IMR-90 (cell line): Measurements from ENCODE around the gene CNTNAP1. TPM values are rescaled to one million over a fixed set of nuclear protein-coding genes. Genes with fewer than 3 reads are reported as not detected.

Experiments
- ATAC-seq: fragments of 200-7000 bp; cut with Tn5 transposase; 2 replicates; pipeline ENCODE4 v1.9.1; 2020; ENCODE audit warnings: low read depth, mild to moderate bottlenecking, moderate library complexity
- BruUV-seq: library from RNA; stranded (reverse); fragments of 400-500 nt; replicated peaks from 2 replicates; lab custom pipeline; 2021; lab: Mats Ljungman, UMichigan
- CTCF ChIA-PET: fragments of 300-600 bp; formaldehyde crosslinking; extraction: SDS; loops from one replicate; lab custom pipeline; 2021; ENCODE audit warnings: antibody characterized with exemption; lab: Yijun Ruan, JAX
- POLR2A ChIA-PET: fragments of 300-600 bp; sonication (Branson Sonifier 250); formaldehyde crosslinking; loops from one replicate; lab custom pipeline; 2022; ENCODE audit warnings: antibody characterized with exemption; ENCODE audit not compliant: unreplicated experiment; lab: Charles Lee
- DNase-seq: peaks from one replicate; pipeline ENCODE4 v3.0.0; 2013
- H2AFZ ChIP-seq: replicated peaks from 2 replicates; pipeline ENCODE3; 2013; ENCODE audit warnings: low read length, mild to moderate bottlenecking; ENCODE audit not compliant: poor library complexity
- H2AK5ac ChIP-seq: 2 replicates; pipeline ENCODE4 v1.6.1; 2013; ENCODE audit warnings: low read depth, low read length, inconsistent platforms
- H2AK9ac ChIP-seq: replicated peaks from 2 replicates; pipeline ENCODE3; 2013; ENCODE audit warnings: mild to moderate bottlenecking, low read depth, low read length, moderate library complexity; ENCODE audit not compliant: poor library complexity
- H2BK120ac ChIP-seq: 2 replicates; pipeline ENCODE4 v1.6.1; 2013; ENCODE audit warnings: low read depth, low read length, inconsistent platforms
- H2BK15ac ChIP-seq: 3 replicates; pipeline ENCODE4 v1.6.1; 2013; ENCODE audit warnings: low read depth, low read length, inconsistent platforms
- H2BK20ac ChIP-seq: 2 replicates; pipeline ENCODE4 v1.6.1; 2013; ENCODE audit warnings: low read depth, mild to moderate bottlenecking, inconsistent platforms, low read length, moderate library complexity
- H2BK5ac ChIP-seq: 2 replicates; pipeline ENCODE4 v1.6.1; 2013; ENCODE audit warnings: mild to moderate bottlenecking, low read depth, low read length, inconsistent platforms; ENCODE audit not compliant: poor library complexity, severe bottlenecking
- H3K14ac ChIP-seq: replicated peaks from 2 replicates; pipeline ENCODE4 v1.6.1; 2013; ENCODE audit warnings: low read depth, low read length, inconsistent platforms
- H3K18ac ChIP-seq: 2 replicates; pipeline ENCODE4 v1.6.1; 2013; ENCODE audit warnings: low read depth, low read length, control low read depth
- H3K23ac ChIP-seq: 2 replicates; pipeline ENCODE4 v1.6.1; 2013; ENCODE audit warnings: low read depth, low read length, inconsistent platforms
- H3K27ac ChIP-seq: 2 replicates; pipeline ENCODE4 v1.5.1; 2013; ENCODE audit warnings: mild to moderate bottlenecking, control low read depth, low read length; ENCODE audit not compliant: insufficient read depth
- H3K27me3 ChIP-seq: 2 replicates; pipeline ENCODE4 v1.6.1; 2013; ENCODE audit warnings: low read length; ENCODE audit not compliant: control insufficient read depth, insufficient read depth
- H3K36me3 ChIP-seq: 2 replicates; pipeline ENCODE4 v1.6.1; 2013; ENCODE audit warnings: low read length, mixed read lengths; ENCODE audit not compliant: control insufficient read depth, insufficient read depth
- H3K4ac ChIP-seq: 2 replicates; pipeline ENCODE4 v1.6.1; 2013; ENCODE audit warnings: low read depth, low read length, inconsistent platforms
- H3K4me1 ChIP-seq: 2 replicates; pipeline ENCODE4 v1.6.1; 2013; ENCODE audit warnings: low read length, mixed read lengths; ENCODE audit not compliant: control insufficient read depth, insufficient read depth
- H3K4me2 ChIP-seq: 2 replicates; pipeline ENCODE4 v1.6.1; 2013; ENCODE audit warnings: low read depth, mild to moderate bottlenecking, control low read depth, low read length, moderate library complexity
- H3K4me3 ChIP-seq: 2 replicates; pipeline ENCODE4 v1.5.1; 2013; ENCODE audit warnings: low read depth, mild to moderate bottlenecking, control low read depth, low read length, moderate library complexity; ENCODE audit not compliant: insufficient read depth
- H3K56ac ChIP-seq: 2 replicates; pipeline ENCODE4 v1.6.1; 2013; ENCODE audit warnings: low read length, inconsistent platforms; ENCODE audit not compliant: insufficient read depth; ENCODE audit errors: extremely low read depth
- H3K79me1 ChIP-seq, 2 experiments: 2 replicates each; pipeline ENCODE4 v1.6.1; 2013; ENCODE audit warnings: low read length in 2 of 2, inconsistent platforms in 1 of 2, low read depth in 1 of 2
- H3K9ac ChIP-seq: 2 replicates; pipeline ENCODE4 v1.6.1; 2013; ENCODE audit warnings: low read depth, low read length, control low read depth
- H3K9me1 ChIP-seq: 2 replicates; pipeline ENCODE4 v1.6.1; 2013; ENCODE audit warnings: low read length, inconsistent platforms; ENCODE audit not compliant: insufficient read depth
- H3K9me3 ChIP-seq: 2 replicates; pipeline ENCODE4 v1.6.1; 2013; ENCODE audit warnings: low read length; ENCODE audit not compliant: control insufficient read depth, insufficient read depth
- H4K20me1 ChIP-seq: 2 replicates; pipeline ENCODE4 v1.6.1; 2013; ENCODE audit warnings: low read length, inconsistent platforms; ENCODE audit not compliant: insufficient read depth
- H4K5ac ChIP-seq: 2 replicates; pipeline ENCODE4 v1.6.1; 2013; ENCODE audit warnings: mild to moderate bottlenecking, low read depth, low read length, control low read depth
- H4K8ac ChIP-seq, 2 experiments: 2 replicates each; pipeline ENCODE4 v1.6.1; 2013; ENCODE audit warnings: low read depth in 2 of 2, low read length in 2 of 2, control low read depth in 1 of 2, inconsistent platforms in 1 of 2
- H4K91ac ChIP-seq: 2 replicates; pipeline ENCODE4 v1.6.1; 2013; ENCODE audit warnings: low read depth, low read length, inconsistent platforms; ENCODE audit not compliant: insufficient read depth
- BHLHE40 ChIP-seq: fragments of 150-350 bp; IDR thresholded peaks from 2 replicates; pipeline ENCODE4 v1.6.1; 2016; ENCODE audit warnings: mild to moderate bottlenecking, low read depth, low read length
- CEBPB ChIP-seq: IDR thresholded peaks from 2 replicates; pipeline ENCODE4 v1.6.1; 2012; ENCODE audit warnings: low read depth, low read length, improper control_type of control experiment
- CHD1 ChIP-seq: IDR thresholded peaks from 2 replicates; pipeline ENCODE4 v1.6.1; 2012; ENCODE audit warnings: low read depth, low read length, improper control_type of control experiment
- CTCF ChIP-seq: conservative IDR thresholded peaks from 2 replicates; pipeline ENCODE4 v1.5.1; 2012; ENCODE audit warnings: mild to moderate bottlenecking, low read depth, low read length, improper control_type of control experiment
- ELK1 ChIP-seq: fragments of 150-350 bp; IDR thresholded peaks from 2 replicates; pipeline ENCODE4 v1.6.1; 2016; ENCODE audit warnings: low read depth, mild to moderate bottlenecking, low read length, moderate library complexity, borderline replicate concordance
- FOS ChIP-seq: fragments of 150-350 bp; IDR thresholded peaks from 2 replicates; pipeline ENCODE4 v1.6.1; 2016; ENCODE audit warnings: low read depth, low read length
- MAFK ChIP-seq: IDR thresholded peaks from 2 replicates; pipeline ENCODE4 v1.6.1; 2012; ENCODE audit warnings: low read depth, low read length, improper control_type of control experiment
- MAZ ChIP-seq: IDR thresholded peaks from 2 replicates; pipeline ENCODE4 v1.6.1; 2012; ENCODE audit warnings: low read depth, mild to moderate bottlenecking, low read length, improper control_type of control experiment, moderate library complexity, borderline replicate concordance
- MXI1 ChIP-seq: IDR thresholded peaks from 2 replicates; pipeline ENCODE4 v1.6.1; 2012; ENCODE audit warnings: low read depth, mild to moderate bottlenecking, low read length, moderate library complexity, borderline replicate concordance
- NFE2L2 ChIP-seq: fragments of 150-350 bp; IDR thresholded peaks from 2 replicates; pipeline ENCODE4 v1.6.1; 2016; ENCODE audit warnings: low read depth, mild to moderate bottlenecking, low read length
- POLR2A ChIP-seq: IDR thresholded peaks from 2 replicates; pipeline ENCODE4 v1.6.1; 2012; ENCODE audit warnings: mild to moderate bottlenecking, low read depth, low read length
- RAD21 ChIP-seq: IDR thresholded peaks from 2 replicates; pipeline ENCODE4 v1.6.1; 2012; ENCODE audit warnings: low read length, improper control_type of control experiment
- RCOR1 ChIP-seq: IDR thresholded peaks from 2 replicates; pipeline ENCODE4 v1.6.1; 2012; ENCODE audit warnings: mild to moderate bottlenecking, low read length, improper control_type of control experiment; ENCODE audit not compliant: insufficient replicate concordance
- RFX5 ChIP-seq: IDR thresholded peaks from 2 replicates; pipeline ENCODE4 v1.8.0; 2012; ENCODE audit warnings: low read depth, mild to moderate bottlenecking, low read length, moderate library complexity
- SMC3 ChIP-seq: fragments of 150-350 bp; IDR thresholded peaks from 2 replicates; pipeline ENCODE4 v1.6.1; 2016; ENCODE audit warnings: low read depth, mild to moderate bottlenecking, antibody characterized with exemption, low read length, moderate library complexity
- USF2 ChIP-seq: fragments of 150-350 bp; IDR thresholded peaks from 2 replicates; pipeline ENCODE4 v1.6.1; 2017; ENCODE audit warnings: mild to moderate bottlenecking, antibody characterized with exemption, low read length, low read depth
- WGBS, 2 experiments: methylation state at CpG; one replicate each; pipeline versions ENCODE4 v1.1.5 to v1.1.7; 2013; ENCODE audit warnings: missing lambda C conversion rate in 2 of 2; ENCODE audit not compliant: insufficient read length in 1 of 2; ENCODE audit errors: extremely low coverage in 2 of 2; 5-methylcytosine and 5-hydroxymethylcytosine counted together
- dilution Hi-C: fragments of 300-500 bp; cut with HindIII; formaldehyde crosslinking; loops from one replicate; pipeline ENCODE4 v1.14.3; 2018; ENCODE audit warnings: low sequenced_read_pairs; ENCODE audit not compliant: unreplicated experiment
- in situ Hi-C: fragments of 300-500 bp; cut with MboI; formaldehyde crosslinking; loops from 3 replicates; pipeline ENCODE4 v1.14.3; 2019; ENCODE audit warnings: low sequenced_read_pairs, inconsistent platforms, mixed read lengths
- intact Hi-C: fragments of 100-400 bp; cut with micrococcal nuclease; formaldehyde crosslinking; loops from 2 replicates; pipeline ENCODE4 v1.10.0; 2022
- polyA plus RNA-seq, 3 experiments: library from polyadenylated mRNA; depleted of rRNA; stranded (reverse); fragments of >200 nt; gene quantifications; 2 replicates each; pipeline ENCODE4 v1.2.3, GENCODE V29; 2012; ENCODE audit warnings: low replicate concordance in 1 of 3
- total RNA-seq: library from RNA; depleted of rRNA; stranded (reverse); fragments of >200 nt; gene quantifications from 2 replicates; pipeline ENCODE4 v1.2.3, GENCODE V29; 2012

CNTNAP1 gene
- total and polyA plus RNA-seq, 2 of the 4 experiments (the other 2 are of a cell fraction) = 12.2 to 72.2 TPM

GRCh38 chr17:42686520-42687128 is 4.3 kb downstream of the CNTNAP1 start:
- DNase-seq = no peak
- no peak overlapping the region for H2BK20ac ChIP-seq

More at GRCh38 chr17:42686520-42687128, 4.3 kb downstream of the CNTNAP1 start:
- TF ChIP-seq MAFK (no peak), MXI1 (no peak), POLR2A (no peak), SMC3 (no peak), RAD21 (no peak), FOS (no peak), CHD1 (no peak), USF2 (no peak), CTCF (no peak), RCOR1 (no peak), NFE2L2 (no peak), RFX5 (no peak), CEBPB (no peak), ELK1 (no peak), BHLHE40 (no peak), MAZ (no peak)
- no TSS peak for BruUV-seq
- H2BK15ac ChIP-seq = no peak overlapping the region
- H3K9ac ChIP-seq = no peak overlapping the region
- no peak overlapping the region for H2AFZ ChIP-seq
- no peak overlapping the region for H4K91ac ChIP-seq
- no peak overlapping the region for H2AK9ac ChIP-seq
- intact Hi-C loops = no loop called here
- no peaks in the 10 kb centered on the region for H3K27me3 ChIP-seq
- no peak overlapping the region for H4K8ac ChIP-seq
- ChIA-PET POLR2A (no interaction called here), CTCF (no interaction called here)
- no peak overlapping the region for H2BK120ac ChIP-seq
- H2AK5ac ChIP-seq = no peak overlapping the region
- no peaks in the 10 kb centered on the region for H3K9me3 ChIP-seq
- H3K23ac ChIP-seq = no peak overlapping the region
- in situ Hi-C loops = loop anchor here (25.0 kb wide), 1 partner anchor 626 kb away; no protein-coding TSS in a partner anchor
- peaks cover 4 to 23% of the 10 kb centered on the region in 2 experiments for H3K79me1 ChIP-seq
- H3K18ac ChIP-seq = no peak overlapping the region
- H3K9me1 ChIP-seq = peaks cover 13% of the 10 kb centered on the region
- 82% methylated on average over 24 of the region's 32 CpGs; no CpG with 5 or more reads in 1 of the 2 experiments for WGBS, 2 experiments
- no peak overlapping the region for H2BK5ac ChIP-seq
- dilution Hi-C loops = no loop called here
- no peak overlapping the region for H3K4me3 ChIP-seq
- peaks cover 59% of the 10 kb centered on the region for H3K36me3 ChIP-seq
- no peak overlapping the region for H4K5ac ChIP-seq
- H3K4me2 ChIP-seq = no peak overlapping the region
- H3K56ac ChIP-seq = no peak overlapping the region
- H3K27ac ChIP-seq = no peak overlapping the region
- H3K4ac ChIP-seq = no peak overlapping the region
- 0 out of 2 replicates have a peak, but pooled peaks cover 8% of the 10 kb centered on the region for H4K20me1 ChIP-seq
- no peak for ATAC-seq
- H3K14ac ChIP-seq = no peak overlapping the region
- peaks cover 5% of the 10 kb centered on the region; the same call in 1 of the 2 replicates for H3K4me1 ChIP-seq
